GM10847 (cell line): ENCODE data around the gene MAJIN.

Experiments used
- POLR2A ChIP-seq: IDR thresholded peaks from 2 replicates; pipeline ENCODE4 v1.6.1; 2011; ENCODE audit not compliant: insufficient read length; ENCODE audit errors: extremely low read depth

Gene MAJIN

GRCh38 chr11:64971421-64972233 is at the start of gene MAJIN:
TSS of gene MAJIN (minus strand) at chr11:64972108. CDS start at chr11:64959405, 12,703 bp downstream.
- TF ChIP-seq POLR2A, result no peak

DNA sequence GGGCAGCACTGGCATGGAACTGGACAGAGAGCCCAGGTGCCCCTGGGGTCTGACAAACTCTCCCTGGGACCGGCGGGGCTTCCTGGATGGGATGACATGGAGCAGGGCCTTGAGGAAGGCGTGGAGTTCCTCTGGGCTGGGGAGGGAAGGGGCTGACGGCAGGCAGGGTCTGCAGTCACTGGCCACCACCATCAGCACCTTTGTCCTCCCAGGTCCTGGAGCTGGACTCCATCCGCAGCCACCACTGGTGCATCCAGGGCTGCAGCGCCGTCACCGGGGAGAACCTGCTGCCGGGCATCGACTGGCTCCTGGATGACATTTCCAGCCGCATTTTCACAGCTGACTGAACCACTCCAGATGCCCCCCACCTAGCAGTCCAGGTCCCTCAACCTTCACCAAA is 49.6 kb upstream of the MAJIN start:
- no peak for TF ChIP-seq POLR2A

- TF ChIP-seq POLR2A, result no peak
Observed at GRCh38 chr11:65021003-65021402, 49.1 kb upstream of the MAJIN start.

DNA sequence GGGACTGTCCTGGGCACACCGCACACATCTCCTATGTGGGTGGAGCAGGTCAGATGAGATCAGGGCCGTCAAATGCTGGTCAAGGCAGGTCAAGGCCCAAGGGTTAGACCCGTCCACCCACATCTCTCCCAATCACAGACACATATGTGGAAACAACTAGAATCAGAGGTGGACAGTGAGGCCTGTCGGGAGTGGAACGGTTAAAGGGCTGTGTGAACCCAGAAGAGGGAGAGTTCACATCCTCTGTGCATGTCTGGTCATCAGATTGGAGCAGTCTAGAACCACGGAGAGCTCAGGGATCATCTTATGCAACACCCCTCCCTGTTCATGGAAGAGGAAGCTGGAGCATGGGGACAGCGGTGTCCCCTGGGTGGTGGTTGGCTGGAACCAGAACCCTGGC is 47.9 kb upstream of the MAJIN start:
- TF ChIP-seq POLR2A, result no peak

DNA sequence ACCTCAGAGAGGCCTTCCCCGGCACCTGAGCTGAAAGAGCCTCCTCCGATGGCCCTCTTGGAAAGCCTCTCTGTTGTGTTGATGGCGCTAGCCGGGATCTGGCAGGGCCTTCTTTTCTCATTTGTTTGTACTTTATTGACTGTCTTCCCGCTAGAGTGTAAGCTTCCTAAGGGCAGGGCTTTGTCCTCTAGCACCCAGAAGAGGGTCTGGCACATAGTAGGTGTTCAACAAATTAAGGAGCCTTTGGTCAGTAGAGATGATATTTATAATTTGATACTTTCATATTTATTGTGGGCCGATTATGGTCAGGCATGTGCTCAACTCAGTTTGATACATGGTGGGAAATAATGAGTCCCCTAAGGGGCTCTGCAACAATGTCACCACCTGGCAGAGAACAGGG is 46.0 kb upstream of the MAJIN start:
- no peak for TF ChIP-seq POLR2A

- no peak for TF ChIP-seq POLR2A
Observed at GRCh38 chr11:65016705-65017104, 44.8 kb upstream of the MAJIN start.

GRCh38 chr11:65014726-65015227 is 42.9 kb upstream of the MAJIN start:
- TF ChIP-seq POLR2A, result no peak

GRCh38 chr11:65013888-65014725 is 42.2 kb upstream of the MAJIN start, which contains the start of gene ARL2:
TSS of gene ARL2 (plus strand) at chr11:65014160. CDS start at chr11:65014208, 48 bp downstream.
- no peak for TF ChIP-seq POLR2A

GRCh38 chr11:65013130-65013887 is 41.4 kb upstream of the MAJIN start:
- TF ChIP-seq POLR2A, result no peak

DNA sequence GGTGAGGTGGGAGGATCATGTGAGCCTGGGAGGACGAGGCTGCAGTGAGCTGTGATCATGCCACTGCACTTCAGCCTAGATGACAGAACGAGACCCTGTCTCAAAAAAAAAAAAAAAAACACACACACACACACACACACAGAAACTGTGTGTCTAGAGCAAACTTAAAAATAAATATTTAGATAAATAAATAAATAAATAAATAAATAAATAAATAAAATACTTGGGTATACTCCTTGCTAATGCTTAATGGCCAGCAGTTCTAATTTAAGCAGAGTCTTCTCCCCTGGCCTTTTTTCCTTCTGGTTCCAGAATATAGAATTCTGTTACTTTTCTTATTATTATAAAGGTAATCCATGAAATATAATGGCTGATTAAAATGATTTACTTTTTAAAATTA is 37.0 kb upstream of the MAJIN start:
- TF ChIP-seq POLR2A, result no peak

- TF ChIP-seq POLR2A, result no peak
Observed at GRCh38 chr11:65008016-65008415, 36.1 kb upstream of the MAJIN start.

DNA sequence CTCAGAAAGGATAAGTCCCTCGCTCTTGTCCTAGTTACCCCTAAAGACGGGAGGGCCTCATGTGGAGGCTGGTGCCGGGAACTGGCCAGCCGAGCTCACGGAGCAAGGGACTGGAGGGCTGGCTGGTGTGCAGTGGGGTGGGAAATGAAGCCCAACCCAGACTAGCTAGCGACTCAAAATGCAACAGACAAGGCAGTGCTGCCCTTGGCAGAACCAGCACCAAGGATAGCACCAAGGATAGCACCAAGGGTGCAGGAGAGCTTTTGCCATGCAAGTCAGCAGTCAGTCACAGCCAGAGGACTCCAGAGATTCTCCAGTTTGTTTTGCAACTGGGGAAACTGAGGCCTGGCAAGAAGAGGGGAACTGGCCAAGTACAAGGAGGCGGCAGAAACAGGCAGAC is 31.4 kb upstream of the MAJIN start:
- no peak for TF ChIP-seq POLR2A

DNA sequence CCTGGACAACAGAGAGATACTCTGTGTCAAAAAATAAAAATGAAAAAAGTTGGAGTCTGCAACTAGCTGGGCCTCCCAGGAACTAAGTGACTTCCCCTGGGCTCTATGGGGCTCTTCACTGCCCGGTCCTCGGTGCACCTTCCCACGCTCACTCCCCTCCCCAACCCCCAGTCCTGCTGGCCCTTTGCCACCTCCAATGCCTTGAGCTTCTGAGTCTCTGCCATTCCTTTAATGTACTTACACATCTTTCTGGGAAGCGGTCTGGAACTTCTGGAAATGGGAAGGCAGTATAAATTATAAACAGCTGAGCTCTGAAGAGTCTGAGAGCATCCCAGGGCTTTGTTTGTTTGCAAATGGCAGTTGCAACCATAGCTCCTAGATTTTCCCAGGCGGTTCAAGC is 30.8 kb upstream of the MAJIN start:
- TF ChIP-seq POLR2A, result no peak

DNA sequence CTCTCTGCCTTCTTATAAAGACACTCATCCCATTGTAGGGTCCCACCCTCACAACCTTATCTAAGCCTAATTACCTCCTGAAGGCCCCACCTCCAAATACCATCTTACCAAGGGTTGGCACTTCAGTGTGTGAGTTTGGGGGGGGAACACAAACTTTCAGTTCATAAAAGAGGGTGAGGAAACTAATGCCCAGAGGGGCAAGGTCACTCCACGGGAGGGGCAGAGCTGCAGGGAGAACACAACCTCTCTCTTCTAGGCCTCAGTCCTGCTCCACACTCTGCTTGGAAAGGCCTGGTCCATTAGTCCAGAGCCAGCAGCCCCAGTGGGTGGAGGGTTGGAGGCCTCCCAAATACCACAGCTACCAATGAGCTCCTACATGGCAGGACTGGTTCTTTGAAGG is 27.6 kb upstream of the MAJIN start:
- TF ChIP-seq POLR2A, result no peak

GRCh38 chr11:64998690-64999431 is 27.0 kb upstream of the MAJIN start:
- no peak for TF ChIP-seq POLR2A

DNA sequence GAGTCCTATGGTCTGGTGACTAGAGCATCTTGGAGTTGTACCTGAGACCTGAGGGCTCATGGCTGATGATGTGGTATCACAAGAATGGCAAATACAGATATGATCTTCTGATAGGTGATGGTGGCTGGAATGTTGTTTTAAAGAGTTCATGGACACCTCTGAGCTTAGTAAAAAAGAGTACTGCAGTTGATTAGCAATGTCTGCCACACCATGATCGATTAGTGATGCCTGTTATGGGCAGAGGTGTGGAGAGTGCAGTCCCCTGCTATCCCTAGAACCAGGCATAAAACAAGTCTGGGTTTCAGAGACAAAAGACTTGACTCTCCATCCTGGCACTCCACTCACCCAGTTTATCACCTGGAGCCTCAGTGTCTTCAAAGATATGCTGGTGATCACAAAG is 26.2 kb upstream of the MAJIN start:
- no peak for TF ChIP-seq POLR2A
